Hematopoietic multipotent progenitor cell (in vitro differentiated cells): Measurements from ENCODE around the gene MUC12. TPM values are rescaled to one million over a fixed set of nuclear protein-coding genes. Genes with fewer than 3 reads are reported as not detected.
"Not testable (repeated sequence)": the region's sequence is repeated elsewhere in the genome, so short reads cannot be mapped to it uniquely, and the experiment has no call there.

Experiments used
- DNase-seq, 3 donors: peaks; one replicate each; pipeline ENCODE4 v3.0.0-alpha.2; 2011 to 2015; ENCODE audit warnings: low read depth in 2 of 3, low spot score in 2 of 3
- total RNA-seq: library from RNA; depleted of rRNA; stranded (reverse); fragments of >200 nt; gene quantifications from one replicate; pipeline ENCODE4 v1.2.3, GENCODE V29; 2012

The MUC12 gene
- total RNA-seq = 0.27 TPM

GRCh38 chr7:100969066-100969615 is at the start of gene MUC12:
Gene MUC12, plus strand, starts transcription at chr7:100969565. Its CDS starts 58 bp downstream, at chr7:100969623.
- no peak for DNase-seq

GRCh38 chr7:100919779-100920437 is 49.5 kb upstream of the MUC12 start:
- DNase-seq = not testable (repeated sequence)

- no peak for DNase-seq
These were observed 48.3 kb upstream of the MUC12 start for GRCh38 chr7:100921039-100921438.

GRCh38 chr7:100923616-100924015 is 45.7 kb upstream of the MUC12 start:
- not testable (repeated sequence) for DNase-seq

GRCh38 chr7:100929808-100930174 is 39.6 kb upstream of the MUC12 start:
- no peak for DNase-seq

GRCh38 chr7:100933734-100934133 is 35.6 kb upstream of the MUC12 start:
- DNase-seq = no peak

GRCh38 chr7:100935381-100935780 is 34.0 kb upstream of the MUC12 start:
- DNase-seq = not testable (repeated sequence)

GRCh38 chr7:100936167-100936566 is 33.2 kb upstream of the MUC12 start:
- not testable (repeated sequence) for DNase-seq

- no peak for DNase-seq
These were observed 27.2 kb upstream of the MUC12 start for GRCh38 chr7:100942045-100942774.

- no peak for DNase-seq
These were observed 25.7 kb upstream of the MUC12 start for GRCh38 chr7:100943693-100944092.

- no peak for DNase-seq
These were observed 25.2 kb upstream of the MUC12 start for GRCh38 chr7:100944138-100944537.

- DNase-seq = no peak
These were observed 23.3 kb upstream of the MUC12 start for GRCh38 chr7:100946111-100946510.

GRCh38 chr7:100946766-100947365 is 22.5 kb upstream of the MUC12 start:
- no peak for DNase-seq

GRCh38 chr7:100947792-100948191 is 21.6 kb upstream of the MUC12 start:
- DNase-seq = no peak

GRCh38 chr7:100949227-100949932 is 20.0 kb upstream of the MUC12 start, which contains the start of gene MUC3A:
Gene MUC3A, plus strand, starts transcription at chr7:100949534. Its CDS starts 91 bp downstream, at chr7:100949625.
- no peak for DNase-seq

GRCh38 chr7:100949933-100950443 is 19.4 kb upstream of the MUC12 start:
- DNase-seq = no peak

- DNase-seq = no peak
These were observed 18.2 kb upstream of the MUC12 start for GRCh38 chr7:100951172-100951571.

- no peak for DNase-seq
These were observed 17.3 kb upstream of the MUC12 start for GRCh38 chr7:100951888-100952560.

GRCh38 chr7:100952641-100953040 is 16.7 kb upstream of the MUC12 start:
- no peak for DNase-seq

GRCh38 chr7:100957832-100958421 is 11.4 kb upstream of the MUC12 start:
- no peak for DNase-seq
